ENCODE measurements around the gene RBAK.
"Not testable (repeated sequence)": the region's sequence is repeated elsewhere in the genome, so short reads cannot be mapped to it uniquely, and the experiment has no call there.

RBAK gene

DNA sequence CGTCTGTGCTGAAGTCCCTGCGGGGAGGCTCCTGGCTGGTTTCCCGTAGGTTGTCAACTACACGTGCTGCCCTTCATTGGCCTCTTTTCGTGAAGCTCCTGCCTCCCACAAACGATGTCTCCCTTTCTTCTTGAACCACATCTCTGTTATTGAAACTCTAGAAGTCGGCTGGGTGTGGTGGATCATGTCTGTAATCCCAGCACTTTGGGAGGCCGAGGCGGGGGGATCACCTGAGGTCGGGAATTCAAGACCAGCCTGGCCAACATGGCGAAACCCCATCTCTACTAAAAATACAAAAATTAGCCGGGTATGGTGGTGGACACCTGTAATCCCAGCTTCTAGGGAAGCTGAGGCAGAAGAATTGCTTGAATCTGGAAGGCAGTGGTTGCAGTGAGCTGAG, 28.0 kb upstream of the RBAK start:
- H3K9ac ChIP-seq (ENCODE audit: low read depth in 1 of 2, low read length in 2 of 2); H3K27me3 ChIP-seq (ENCODE audit: control insufficient read depth in 2 of 2, insufficient read depth in 2 of 2, low read length in 2 of 2); H3K27ac ChIP-seq (ENCODE audit: low read depth in 2 of 2, low read length in 2 of 2); H3K9me3 ChIP-seq (ENCODE audit: control insufficient read depth in 2 of 2, low read length in 2 of 2); H3K36me3 ChIP-seq (ENCODE audit: control insufficient read depth in 2 of 2, insufficient read depth in 2 of 2, low read length in 2 of 2); H3K4me1 ChIP-seq (ENCODE audit: control insufficient read depth in 2 of 2, insufficient read depth in 2 of 2, low read length in 2 of 2); H3K4me3 ChIP-seq (ENCODE audit: low read length in 2 of 2): not testable (repeated sequence)

DNA sequence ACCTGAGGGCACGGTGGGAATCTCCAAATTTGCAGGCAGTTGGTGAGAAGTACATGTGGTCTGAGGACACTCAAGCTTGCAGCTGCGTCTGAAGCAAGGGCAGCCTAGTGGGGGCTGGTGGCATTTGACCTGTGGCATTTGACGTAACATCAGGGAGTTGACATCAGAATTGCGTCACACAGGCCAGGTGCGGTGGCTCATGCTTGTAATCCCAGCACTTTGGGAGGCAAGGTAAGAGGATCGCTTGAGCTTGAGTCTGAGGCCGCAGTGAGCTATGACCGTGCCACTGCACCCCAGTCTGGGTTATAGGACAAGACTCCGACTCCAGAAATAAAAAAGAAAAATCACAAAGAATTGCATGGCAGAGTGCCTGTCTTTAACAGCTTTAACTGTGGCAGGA, 25.6 kb upstream of the RBAK start:
- H3K4me1 ChIP-seq (ENCODE audit: control insufficient read depth in 2 of 2, insufficient read depth in 2 of 2, low read length in 2 of 2): no peaks in the 10 kb centered on the region
- no peaks in the 10 kb centered on the region for H3K9me3 ChIP-seq (ENCODE audit: control insufficient read depth in 2 of 2, low read length in 2 of 2)
- no peaks in the 10 kb centered on the region for H3K36me3 ChIP-seq (ENCODE audit: control insufficient read depth in 2 of 2, insufficient read depth in 2 of 2, low read length in 2 of 2)
- H3K4me3 ChIP-seq (ENCODE audit: low read length in 2 of 2): no peak overlapping the region
- H3K27ac ChIP-seq (ENCODE audit: low read depth in 2 of 2, low read length in 2 of 2): no peak overlapping the region
- no peak overlapping the region for H3K9ac ChIP-seq (ENCODE audit: low read depth in 1 of 2, low read length in 2 of 2)
- no peaks in the 10 kb centered on the region for H3K27me3 ChIP-seq (ENCODE audit: control insufficient read depth in 2 of 2, insufficient read depth in 2 of 2, low read length in 2 of 2)

DNA sequence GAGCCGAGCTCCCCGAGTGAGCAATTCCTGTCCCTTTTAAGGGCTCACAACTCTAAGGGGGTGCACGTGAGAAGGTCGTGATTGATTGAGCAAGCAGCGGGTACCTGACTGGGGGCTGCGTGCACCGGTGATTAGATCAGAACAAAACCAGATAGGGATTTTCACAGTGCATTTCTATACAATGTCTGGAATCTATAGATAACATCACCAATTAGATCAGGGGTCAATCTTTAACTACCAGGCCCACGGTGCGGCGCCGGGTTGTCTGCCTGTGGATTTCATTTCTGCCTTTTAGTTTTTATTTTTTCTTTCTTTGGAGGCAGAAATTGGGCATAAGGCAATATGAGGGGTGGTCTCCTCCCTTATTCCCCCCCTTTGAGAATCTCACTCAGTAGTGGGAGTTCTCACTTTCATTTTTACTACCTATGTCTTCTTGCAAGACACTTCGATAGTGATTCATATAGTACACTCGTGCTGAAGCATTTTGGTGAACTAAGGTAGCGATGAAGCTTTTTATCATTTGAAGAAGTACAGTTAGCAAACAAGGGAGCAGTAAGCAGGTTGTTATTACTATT, 24.6 kb upstream of the RBAK start:
- not testable (repeated sequence) for H3K9me3 ChIP-seq (ENCODE audit: control insufficient read depth in 2 of 2, low read length in 2 of 2); H3K36me3 ChIP-seq (ENCODE audit: control insufficient read depth in 2 of 2, insufficient read depth in 2 of 2, low read length in 2 of 2); H3K4me3 ChIP-seq (ENCODE audit: low read length in 2 of 2); H3K9ac ChIP-seq (ENCODE audit: low read depth in 1 of 2, low read length in 2 of 2); H3K27ac ChIP-seq (ENCODE audit: low read depth in 2 of 2, low read length in 2 of 2); H3K27me3 ChIP-seq (ENCODE audit: control insufficient read depth in 2 of 2, insufficient read depth in 2 of 2, low read length in 2 of 2); H3K4me1 ChIP-seq (ENCODE audit: control insufficient read depth in 2 of 2, insufficient read depth in 2 of 2, low read length in 2 of 2)

DNA sequence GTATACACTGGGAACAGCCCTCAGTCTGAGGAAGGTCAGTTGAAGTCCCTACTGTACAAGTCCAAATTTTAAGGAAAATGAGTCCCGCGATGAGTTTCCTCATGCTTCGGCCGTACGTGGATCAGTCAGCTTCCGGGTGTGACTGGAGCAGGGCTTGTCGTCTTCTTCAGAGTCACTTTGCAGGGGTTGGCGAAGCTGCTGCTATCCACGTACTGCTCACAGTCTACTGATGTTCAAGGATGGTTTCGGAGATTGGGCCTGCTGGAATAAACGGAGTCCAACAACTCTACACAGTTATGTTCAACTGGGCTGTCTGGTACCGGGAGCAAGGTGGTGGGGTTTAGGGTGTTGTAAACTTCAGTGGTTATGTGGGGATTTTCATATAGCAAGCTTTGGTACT, 22.0 kb upstream of the RBAK start:
- H3K4me3 ChIP-seq (ENCODE audit: low read length in 2 of 2); H3K9ac ChIP-seq (ENCODE audit: low read depth in 1 of 2, low read length in 2 of 2); H3K9me3 ChIP-seq (ENCODE audit: control insufficient read depth in 2 of 2, low read length in 2 of 2); H3K27me3 ChIP-seq (ENCODE audit: control insufficient read depth in 2 of 2, insufficient read depth in 2 of 2, low read length in 2 of 2); H3K4me1 ChIP-seq (ENCODE audit: control insufficient read depth in 2 of 2, insufficient read depth in 2 of 2, low read length in 2 of 2); H3K27ac ChIP-seq (ENCODE audit: low read depth in 2 of 2, low read length in 2 of 2); H3K36me3 ChIP-seq (ENCODE audit: control insufficient read depth in 2 of 2, insufficient read depth in 2 of 2, low read length in 2 of 2): not testable (repeated sequence)

DNA sequence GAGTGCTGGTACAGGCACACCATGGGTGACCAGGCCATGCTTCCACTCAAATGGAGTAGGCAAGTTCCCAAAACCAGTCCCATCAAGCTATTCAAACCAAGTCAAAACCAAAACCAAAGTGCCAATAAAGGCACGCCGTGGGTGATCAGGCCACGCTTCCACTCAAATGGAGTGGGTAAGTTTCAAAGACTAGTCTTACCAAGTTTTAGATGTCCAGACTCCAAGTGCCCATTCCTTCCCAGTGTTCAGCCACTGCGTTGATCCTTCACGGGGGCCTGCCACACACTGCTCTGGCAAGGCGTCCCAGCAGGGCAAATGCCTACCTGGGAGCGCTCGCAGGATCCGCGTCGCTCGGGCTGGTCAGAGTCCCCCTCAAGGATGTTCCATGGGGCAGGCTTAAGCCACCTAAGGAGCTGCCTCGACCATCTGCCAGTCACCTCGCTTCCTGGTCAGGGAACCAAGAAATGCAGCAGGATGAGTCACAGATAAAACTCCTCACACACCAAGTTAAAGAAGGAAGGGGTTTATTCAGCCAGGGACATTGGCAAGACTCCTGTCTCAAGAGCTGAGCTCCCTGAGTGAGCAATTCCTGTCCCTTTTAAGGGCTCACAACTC, 17.8 kb upstream of the RBAK start:
- H3K9ac ChIP-seq (ENCODE audit: low read depth in 1 of 2, low read length in 2 of 2); H3K4me1 ChIP-seq (ENCODE audit: control insufficient read depth in 2 of 2, insufficient read depth in 2 of 2, low read length in 2 of 2); H3K27me3 ChIP-seq (ENCODE audit: control insufficient read depth in 2 of 2, insufficient read depth in 2 of 2, low read length in 2 of 2); H3K27ac ChIP-seq (ENCODE audit: low read depth in 2 of 2, low read length in 2 of 2); H3K36me3 ChIP-seq (ENCODE audit: control insufficient read depth in 2 of 2, insufficient read depth in 2 of 2, low read length in 2 of 2); H3K4me3 ChIP-seq (ENCODE audit: low read length in 2 of 2); H3K9me3 ChIP-seq (ENCODE audit: control insufficient read depth in 2 of 2, low read length in 2 of 2): not testable (repeated sequence)

DNA sequence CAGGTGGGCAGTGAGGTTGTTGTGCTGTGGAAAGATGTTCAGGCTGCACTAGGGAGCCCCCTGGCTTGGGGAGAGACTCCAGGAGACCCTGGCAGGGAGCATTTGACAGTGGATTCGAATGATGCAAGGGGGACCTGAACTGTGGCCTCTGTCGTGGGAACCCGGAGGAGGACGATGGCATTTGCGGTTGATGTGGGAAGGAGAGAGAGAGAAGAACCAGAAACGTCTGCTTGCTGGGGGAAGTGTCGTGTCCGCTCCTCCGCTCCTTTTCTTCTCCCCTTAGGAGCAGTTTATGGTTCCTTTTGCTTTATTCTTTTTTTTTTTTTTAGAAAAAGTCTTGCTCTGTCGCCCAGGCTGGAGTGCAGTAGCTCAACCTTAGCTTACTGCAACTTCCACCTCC, 12.5 kb upstream of the RBAK start:
- not testable (repeated sequence) for H3K36me3 ChIP-seq (ENCODE audit: control insufficient read depth in 2 of 2, insufficient read depth in 2 of 2, low read length in 2 of 2); H3K4me1 ChIP-seq (ENCODE audit: control insufficient read depth in 2 of 2, insufficient read depth in 2 of 2, low read length in 2 of 2); H3K4me3 ChIP-seq (ENCODE audit: low read length in 2 of 2); H3K9me3 ChIP-seq (ENCODE audit: control insufficient read depth in 2 of 2, low read length in 2 of 2); H3K27me3 ChIP-seq (ENCODE audit: control insufficient read depth in 2 of 2, insufficient read depth in 2 of 2, low read length in 2 of 2); H3K27ac ChIP-seq (ENCODE audit: low read depth in 2 of 2, low read length in 2 of 2); H3K9ac ChIP-seq (ENCODE audit: low read depth in 1 of 2, low read length in 2 of 2)

DNA sequence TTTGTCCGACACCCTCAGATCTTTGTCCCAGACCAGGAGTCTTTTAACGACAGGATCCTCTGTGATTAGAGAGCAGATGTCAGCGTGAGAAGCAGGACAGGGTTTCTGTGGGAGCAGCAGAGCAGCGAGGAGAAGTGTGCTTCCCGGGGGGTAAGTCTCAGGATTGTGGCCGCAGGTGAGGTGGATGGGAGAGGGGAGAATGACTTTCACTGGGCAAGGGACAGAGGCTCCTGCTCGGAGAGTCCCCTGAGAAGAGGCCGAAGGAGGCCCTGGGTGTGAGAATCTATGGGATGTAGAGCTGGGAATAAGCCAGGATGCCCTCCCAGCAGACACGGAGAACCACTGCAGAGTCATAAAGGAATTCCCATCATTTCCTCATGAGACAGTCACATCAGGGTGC, 10.4 kb upstream of the RBAK start:
- no peak overlapping the region for H3K27ac ChIP-seq (ENCODE audit: low read depth in 2 of 2, low read length in 2 of 2)
- no peaks in the 10 kb centered on the region for H3K4me1 ChIP-seq (ENCODE audit: control insufficient read depth in 2 of 2, insufficient read depth in 2 of 2, low read length in 2 of 2)
- H3K27me3 ChIP-seq (ENCODE audit: control insufficient read depth in 2 of 2, insufficient read depth in 2 of 2, low read length in 2 of 2): no peaks in the 10 kb centered on the region
- no peaks in the 10 kb centered on the region for H3K9me3 ChIP-seq (ENCODE audit: control insufficient read depth in 2 of 2, low read length in 2 of 2)
- no peak overlapping the region for H3K4me3 ChIP-seq (ENCODE audit: low read length in 2 of 2)
- no peaks in the 10 kb centered on the region for H3K36me3 ChIP-seq (ENCODE audit: control insufficient read depth in 2 of 2, insufficient read depth in 2 of 2, low read length in 2 of 2)
- H3K9ac ChIP-seq (ENCODE audit: low read depth in 1 of 2, low read length in 2 of 2): no peak overlapping the region

DNA sequence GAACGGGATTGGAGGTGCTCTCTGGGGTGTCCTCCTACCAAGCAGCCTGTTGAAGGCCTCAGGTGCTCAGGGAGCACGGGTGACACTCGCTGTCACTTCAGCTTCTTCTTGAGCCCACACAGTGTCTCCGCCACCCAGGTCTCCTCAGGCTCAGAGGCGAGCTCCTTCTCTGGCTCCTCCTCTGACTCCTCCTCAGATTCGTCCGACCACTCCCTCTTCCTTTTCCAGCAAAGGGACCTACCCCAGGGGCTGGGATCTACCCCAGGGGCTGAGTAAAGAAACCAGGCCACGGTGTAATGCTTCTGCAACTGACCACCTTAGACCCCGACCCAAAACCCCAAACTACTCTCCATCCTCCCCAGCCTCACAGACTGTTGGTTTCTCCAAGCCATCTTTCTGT, 9.2 kb upstream of the RBAK start:
- Histone ChIP-seq H3K4me1 (ENCODE audit: control insufficient read depth in 2 of 2, insufficient read depth in 2 of 2, low read length in 2 of 2) (no peaks in the 10 kb centered on the region), H3K9ac (ENCODE audit: low read depth in 1 of 2, low read length in 2 of 2) (no peak overlapping the region), H3K4me3 (ENCODE audit: low read length in 2 of 2) (no peak overlapping the region), H3K36me3 (ENCODE audit: control insufficient read depth in 2 of 2, insufficient read depth in 2 of 2, low read length in 2 of 2) (no peaks in the 10 kb centered on the region), H3K27me3 (ENCODE audit: control insufficient read depth in 2 of 2, insufficient read depth in 2 of 2, low read length in 2 of 2) (no peaks in the 10 kb centered on the region), H3K9me3 (ENCODE audit: control insufficient read depth in 2 of 2, low read length in 2 of 2) (no peaks in the 10 kb centered on the region), H3K27ac (ENCODE audit: low read depth in 2 of 2, low read length in 2 of 2) (no peak overlapping the region)

DNA sequence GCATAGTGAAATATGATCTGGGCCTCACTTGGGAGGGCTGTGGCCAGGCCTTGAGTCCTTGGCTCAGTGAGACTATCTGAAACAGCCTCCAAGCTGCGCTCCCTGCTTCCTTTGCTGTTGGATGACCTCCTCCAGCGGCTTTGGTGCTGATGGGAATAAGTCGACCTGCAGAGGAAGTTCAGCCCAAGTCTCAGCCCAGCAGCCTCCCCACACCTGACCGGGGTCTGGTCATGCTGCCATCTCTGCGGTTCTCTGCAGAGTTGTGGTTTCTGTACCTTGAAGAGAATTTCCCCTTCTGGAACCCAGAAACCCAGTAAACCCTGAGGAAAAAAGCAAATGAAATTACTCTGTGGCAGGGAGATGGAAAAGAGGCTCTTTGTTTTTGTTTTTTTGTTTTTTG, 4.6 kb upstream of the RBAK start:
- H3K36me3 ChIP-seq (ENCODE audit: control insufficient read depth in 2 of 2, insufficient read depth in 2 of 2, low read length in 2 of 2): no peaks in the 10 kb centered on the region
- H3K9me3 ChIP-seq (ENCODE audit: control insufficient read depth in 2 of 2, low read length in 2 of 2): no peaks in the 10 kb centered on the region
- peaks cover 0 to 4% of the 10 kb centered on the region in 2 donors for H3K4me1 ChIP-seq (ENCODE audit: control insufficient read depth in 2 of 2, insufficient read depth in 2 of 2, low read length in 2 of 2)
- H3K27me3 ChIP-seq (ENCODE audit: control insufficient read depth in 2 of 2, insufficient read depth in 2 of 2, low read length in 2 of 2): no peaks in the 10 kb centered on the region
- H3K9ac ChIP-seq (ENCODE audit: low read depth in 1 of 2, low read length in 2 of 2): no peak overlapping the region
- H3K4me3 ChIP-seq (ENCODE audit: low read length in 2 of 2): no peak overlapping the region
- H3K27ac ChIP-seq (ENCODE audit: low read depth in 2 of 2, low read length in 2 of 2): no peak overlapping the region

DNA sequence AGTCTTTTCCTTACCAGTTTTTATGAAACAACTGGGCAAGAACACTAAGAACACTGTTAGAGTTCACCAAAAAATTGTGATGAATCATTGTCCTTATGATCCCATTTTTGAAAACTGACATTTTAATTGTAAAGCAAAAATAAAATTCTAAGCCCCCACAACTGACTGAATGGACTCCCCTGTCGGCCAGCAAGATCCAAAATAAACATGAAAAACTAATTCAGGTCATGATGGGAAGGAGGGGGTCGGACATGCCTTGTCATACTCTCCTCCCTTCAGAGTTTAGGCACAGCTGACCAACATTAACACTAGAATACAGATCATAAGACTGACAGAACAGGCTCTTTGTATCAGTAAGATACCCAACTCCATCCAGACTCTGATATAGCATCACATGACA, 2.0 kb upstream of the RBAK start:
- H3K9ac ChIP-seq (ENCODE audit: low read depth in 1 of 2, low read length in 2 of 2): no peak overlapping the region
- no peaks in the 10 kb centered on the region for H3K36me3 ChIP-seq (ENCODE audit: control insufficient read depth in 2 of 2, insufficient read depth in 2 of 2, low read length in 2 of 2)
- peaks cover 3 to 5% of the 10 kb centered on the region in 2 donors for H3K4me1 ChIP-seq (ENCODE audit: control insufficient read depth in 2 of 2, insufficient read depth in 2 of 2, low read length in 2 of 2)
- no peaks in the 10 kb centered on the region for H3K9me3 ChIP-seq (ENCODE audit: control insufficient read depth in 2 of 2, low read length in 2 of 2)
- H3K27ac ChIP-seq (ENCODE audit: low read depth in 2 of 2, low read length in 2 of 2): no peak overlapping the region
- H3K4me3 ChIP-seq (ENCODE audit: low read length in 2 of 2): no peak overlapping the region
- H3K27me3 ChIP-seq (ENCODE audit: control insufficient read depth in 2 of 2, insufficient read depth in 2 of 2, low read length in 2 of 2): no peaks in the 10 kb centered on the region

DNA sequence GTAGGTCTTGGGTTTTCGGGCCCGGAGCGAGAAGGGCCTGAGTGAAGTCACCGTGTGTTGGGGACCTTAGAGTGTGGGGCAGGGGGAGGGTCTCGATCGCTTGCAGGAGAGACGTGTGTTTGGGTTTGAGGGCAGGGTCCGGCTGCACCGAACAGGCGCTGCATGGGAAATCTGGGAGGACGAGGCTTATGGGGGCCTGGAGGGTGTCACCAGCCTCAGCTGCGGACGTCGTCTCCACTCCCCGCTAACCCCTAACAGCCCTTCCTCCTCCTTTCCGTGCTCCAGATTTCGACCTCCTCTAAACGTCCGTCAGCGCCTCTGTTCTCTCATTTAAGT, 705 bp downstream of the RBAK start:
- H3K4me3 ChIP-seq (ENCODE audit: low read length in 2 of 2): peak overlapping the region; percentile 80 to 82
- H3K4me1 ChIP-seq (ENCODE audit: control insufficient read depth in 2 of 2, insufficient read depth in 2 of 2, low read length in 2 of 2); H3K9me3 ChIP-seq (ENCODE audit: control insufficient read depth in 2 of 2, low read length in 2 of 2); H3K27me3 ChIP-seq (ENCODE audit: control insufficient read depth in 2 of 2, insufficient read depth in 2 of 2, low read length in 2 of 2): not testable (repeated sequence)
- H3K36me3 ChIP-seq (ENCODE audit: control insufficient read depth in 2 of 2, insufficient read depth in 2 of 2, low read length in 2 of 2): peaks cover 11 to 18% of the 10 kb centered on the region in 2 donors
- peak overlapping the region in 1 of 2 donors; percentile 85 for H3K27ac ChIP-seq (ENCODE audit: low read depth in 2 of 2, low read length in 2 of 2)
- H3K9ac ChIP-seq (ENCODE audit: low read depth in 1 of 2, low read length in 2 of 2): peak overlapping the region; percentile 70 to 85

Measured in mucosa of rectum (tissue), 2 donors.